MM.1S (cell line): Measurements from ENCODE around the gene ACSL1.

Experiments used
- DNase-seq: peaks from one replicate; pipeline ENCODE4 v3.0.0-alpha.2; 2015
- H2AFZ ChIP-seq: fragments of 300-600 bp; sonication (generic); 2 replicates; pipeline ENCODE4 v1.6.0; 2016; ENCODE audit warnings: antibody characterized with exemption, low read length
- H3F3A ChIP-seq: fragments of 300-600 bp; sonication (generic); 2 replicates; pipeline ENCODE4 v1.6.1; 2016; ENCODE audit warnings: mild to moderate bottlenecking, antibody characterized with exemption, low read length, moderate library complexity, mixed read lengths; ENCODE audit not compliant: insufficient read depth
- H3K27ac ChIP-seq: fragments of 300-600 bp; sonication (generic); 2 replicates; pipeline ENCODE4 v1.5.1; 2016; ENCODE audit warnings: mild to moderate bottlenecking, low read length
- H3K27me3 ChIP-seq: fragments of 300-600 bp; sonication (generic); replicated peaks from 2 replicates; pipeline ENCODE4 v1.6.0; 2016; ENCODE audit warnings: low read length; ENCODE audit not compliant: insufficient read depth
- H3K36me3 ChIP-seq: fragments of 300-600 bp; sonication (generic); replicated peaks from 2 replicates; pipeline ENCODE4 v1.6.1; 2016; ENCODE audit warnings: mild to moderate bottlenecking, low read length, mixed read lengths; ENCODE audit not compliant: insufficient read depth
- H3K4me1 ChIP-seq: fragments of 300-600 bp; sonication (generic); 2 replicates; pipeline ENCODE4 v1.6.1; 2016; ENCODE audit warnings: low read length, mixed read lengths
- H3K4me2 ChIP-seq: fragments of 300-600 bp; sonication (generic); 2 replicates; pipeline ENCODE4 v1.6.0; 2016; ENCODE audit warnings: low read depth, low read length
- H3K4me3 ChIP-seq: fragments of 300-600 bp; sonication (generic); 2 replicates; pipeline ENCODE4 v1.5.1; 2016; ENCODE audit warnings: low read length, mixed read lengths
- H3K79me2 ChIP-seq: fragments of 300-600 bp; sonication (generic); 2 replicates; pipeline ENCODE4 v1.6.1; 2016; ENCODE audit warnings: mixed run types, low read length, mixed read lengths
- H3K9ac ChIP-seq: fragments of 300-600 bp; sonication (generic); 2 replicates; pipeline ENCODE4 v1.6.1; 2016; ENCODE audit warnings: low read length, mixed read lengths
- H3K9me2 ChIP-seq: fragments of 300-600 bp; sonication (generic); replicated peaks from 2 replicates; pipeline ENCODE4 v1.6.1; 2016; ENCODE audit warnings: mild to moderate bottlenecking, low read length, mixed read lengths; ENCODE audit not compliant: insufficient read depth
- H3K9me3 ChIP-seq: fragments of 300-600 bp; sonication (generic); replicated peaks from 2 replicates; pipeline ENCODE4 v1.6.1; 2016; ENCODE audit warnings: mild to moderate bottlenecking, low read length, mixed read lengths; ENCODE audit not compliant: insufficient read depth
- H4K20me1 ChIP-seq: fragments of 300-600 bp; sonication (generic); 2 replicates; pipeline ENCODE4 v1.6.1; 2016; ENCODE audit warnings: mild to moderate bottlenecking, low read length, moderate library complexity, mixed read lengths; ENCODE audit not compliant: insufficient read depth
- CTCF ChIP-seq: fragments of 300-600 bp; sonication (generic); IDR thresholded peaks from 2 replicates; pipeline ENCODE4 v1.5.1; 2016; ENCODE audit warnings: antibody characterized with exemption, low read length, mixed read lengths
- EZH2 ChIP-seq: fragments of 300-600 bp; sonication (generic); optimal IDR thresholded peaks from 2 replicates; pipeline ENCODE3; 2017; ENCODE audit warnings: low read depth, mild to moderate bottlenecking, antibody characterized with exemption, low read length, mixed read lengths
- EZH2phosphoT487 ChIP-seq: fragments of 300-600 bp; sonication (generic); IDR thresholded peaks from 2 replicates; pipeline ENCODE4 v1.6.1; 2018; ENCODE audit warnings: antibody characterized with exemption, low read length

ACSL1 gene

GRCh38 chr4:184801781-184802696 is 23.7 kb downstream of the ACSL1 start:
- no peaks in the 10 kb centered on the region for H3K36me3 ChIP-seq
- H3K9ac ChIP-seq: no peak overlapping the region
- no peak for DNase-seq
- no peaks in the 10 kb centered on the region for H4K20me1 ChIP-seq
- H3K9me3 ChIP-seq: no peaks in the 10 kb centered on the region
- no peak overlapping the region for H3K4me3 ChIP-seq
- H3K9me2 ChIP-seq: no peaks in the 10 kb centered on the region
- no peaks in the 10 kb centered on the region for H3K4me1 ChIP-seq
- H3K27ac ChIP-seq: no peak overlapping the region
- TF ChIP-seq CTCF: no peak
- H3K4me2 ChIP-seq: no peak overlapping the region
- H3K79me2 ChIP-seq: no peaks in the 10 kb centered on the region
- H2AFZ ChIP-seq: no peak overlapping the region
- no peaks in the 10 kb centered on the region for H3K27me3 ChIP-seq
- H3F3A ChIP-seq: no peaks in the 10 kb centered on the region

- no peak overlapping the region for H3K4me3 ChIP-seq
- no peaks in the 10 kb centered on the region for H3K36me3 ChIP-seq
- no peaks in the 10 kb centered on the region for H3K27me3 ChIP-seq
- H3K79me2 ChIP-seq: no peaks in the 10 kb centered on the region
- no peak overlapping the region for H3K9ac ChIP-seq
- no peak for TF ChIP-seq CTCF
- no peak for TF ChIP-seq EZH2phosphoT487
- no peak for TF ChIP-seq EZH2
- H3K9me3 ChIP-seq: no peaks in the 10 kb centered on the region
- no peak overlapping the region for H2AFZ ChIP-seq
- H4K20me1 ChIP-seq: no peaks in the 10 kb centered on the region
- H3F3A ChIP-seq: no peaks in the 10 kb centered on the region
- H3K9me2 ChIP-seq: no peaks in the 10 kb centered on the region
- no peaks in the 10 kb centered on the region for H3K4me1 ChIP-seq
- H3K4me2 ChIP-seq: no peak overlapping the region
- no peak overlapping the region for H3K27ac ChIP-seq
- DNase-seq: no peak
These were observed 27.3 kb downstream of the ACSL1 start for GRCh38 chr4:184798504-184798903.

GRCh38 chr4:184796906-184797305 is 28.9 kb downstream of the ACSL1 start:
- Histone ChIP-seq H3K27ac (no peak overlapping the region), H3K36me3 (no peaks in the 10 kb centered on the region), H3K27me3 (no peaks in the 10 kb centered on the region), H4K20me1 (no peaks in the 10 kb centered on the region), H3K79me2 (no peaks in the 10 kb centered on the region), H2AFZ (no peak overlapping the region), H3K4me1 (no peaks in the 10 kb centered on the region), H3K4me2 (no peak overlapping the region), H3K9me3 (no peaks in the 10 kb centered on the region), H3F3A (no peaks in the 10 kb centered on the region), H3K4me3 (no peak overlapping the region), H3K9me2 (no peaks in the 10 kb centered on the region), H3K9ac (no peak overlapping the region)
- no peak for TF ChIP-seq EZH2
- TF ChIP-seq EZH2phosphoT487: no peak
- TF ChIP-seq CTCF: no peak
- DNase-seq: no peak
